Tibial nerve (tissue), 4 donors: Measurements from ENCODE around the gene USP53. TPM values are rescaled to one million over a fixed set of nuclear protein-coding genes. Genes with fewer than 3 reads are reported as not detected.

Source experiments
- DNase-seq, 2 donors: peaks; one replicate each; pipeline ENCODE4 v3.0.0-alpha.2; 2019; ENCODE audit warnings: low spot score in 2 of 2
- H3K27ac ChIP-seq, 4 donors: fragments of 200-600 bp; sonication (generic) in 3 of 4; one replicate each; pipeline ENCODE4 v1.5.1; 2017 to 2019; ENCODE audit warnings: mild to moderate bottlenecking in 1 of 4
- H3K27me3 ChIP-seq, 2 donors: fragments of 200-600 bp; sonication (generic) in 1 of 2; one replicate each; pipeline versions ENCODE4 v1.5.1 to v1.6.0; 2017 to 2019
- H3K36me3 ChIP-seq, 3 donors: fragments of 200-600 bp; sonication (generic); one replicate each; pipeline ENCODE4 v1.5.1; 2018 to 2019
- H3K4me1 ChIP-seq, 4 donors: fragments of 200-600 bp; sonication (generic) in 3 of 4; one replicate each; pipeline ENCODE4 v1.5.1; 2017 to 2019
- H3K4me3 ChIP-seq, 4 donors: fragments of 200-600 bp; sonication (generic) in 3 of 4; one replicate each; pipeline ENCODE4 v1.5.1; 2017 to 2019; ENCODE audit warnings: mild to moderate bottlenecking in 1 of 4, moderate library complexity in 1 of 4
- H3K9me3 ChIP-seq, 4 donors: fragments of 200-600 bp; sonication (generic) in 3 of 4; one replicate each; pipeline ENCODE4 v1.5.1; 2017 to 2019
- EP300 ChIP-seq, 2 donors: sonication (generic); formaldehyde crosslinking; IDR thresholded peaks; one replicate each; pipeline ENCODE4 v1.6.1; 2017; ENCODE audit warnings: antibody characterized with exemption in 2 of 2, mild to moderate bottlenecking in 1 of 2
- POLR2A ChIP-seq, 2 donors: fragments of 450-650 bp; IDR thresholded peaks; one replicate each; pipeline ENCODE4 v1.6.1; 2017; ENCODE audit warnings: antibody characterized with exemption in 2 of 2, mild to moderate bottlenecking in 2 of 2, moderate library complexity in 2 of 2
- WGBS, 2 donors: methylation state at CpG; one replicate each; pipeline ENCODE4 v1.1.5; 2018; 5-methylcytosine and 5-hydroxymethylcytosine counted together
- total RNA-seq, 4 donors: library from RNA; depleted of rRNA; stranded (reverse); fragments of >200 nt; gene quantifications; one replicate each; pipeline ENCODE4 v1.1.0, GENCODE V29; 2016
- TF ChIP-seq, protein P1 (sequence below), 5 experiments: fragments of 200-600 bp in 3 of 5; fragments of 450-650 bp in 2 of 5; sonication (generic) in 3 of 5; IDR thresholded peaks; one replicate each; pipeline ENCODE4 v1.5.1; 2016 to 2019; ENCODE audit warnings: antibody characterized with exemption in 5 of 5, mild to moderate bottlenecking in 3 of 5, moderate library complexity in 2 of 5

Gene USP53
- total RNA-seq, 4 donors from 2014 or later = 549 to 892 (median 654) TPM

DNA sequence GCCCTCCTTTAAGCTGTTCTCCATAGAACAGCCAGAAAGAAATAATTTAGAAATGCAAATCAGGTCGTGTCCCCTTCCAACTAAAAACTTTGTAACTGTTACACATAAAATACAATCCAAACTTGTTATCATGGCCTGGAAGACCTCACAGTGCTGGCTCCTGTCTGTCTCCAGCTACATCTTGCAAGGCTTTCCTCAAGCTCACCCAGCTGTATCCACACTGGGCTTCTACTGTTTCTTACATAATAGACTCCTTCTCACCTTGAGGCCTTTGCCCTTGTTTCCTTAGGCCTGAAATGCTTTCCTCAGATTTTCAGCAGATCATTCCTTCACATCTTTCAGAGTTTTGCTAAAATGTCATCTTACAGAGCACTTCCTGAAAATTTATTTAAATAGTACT, 33.5 kb upstream of the USP53 start:
- no peak for DNase-seq
- Histone ChIP-seq H3K27me3 (no peaks in the 10 kb centered on the region), H3K9me3 (no peaks in the 10 kb centered on the region), H3K36me3 (no peaks in the 10 kb centered on the region), H3K27ac (no peak overlapping the region), H3K4me1 (peaks cover 0 to 3% (median 0%) of the 10 kb centered on the region in 4 donors), H3K4me3 (no peak overlapping the region)
- 63 to 67% methylated on average over 1 of the region's 1 CpG for WGBS, 2 donors
- TF ChIP-seq, protein P1, sequence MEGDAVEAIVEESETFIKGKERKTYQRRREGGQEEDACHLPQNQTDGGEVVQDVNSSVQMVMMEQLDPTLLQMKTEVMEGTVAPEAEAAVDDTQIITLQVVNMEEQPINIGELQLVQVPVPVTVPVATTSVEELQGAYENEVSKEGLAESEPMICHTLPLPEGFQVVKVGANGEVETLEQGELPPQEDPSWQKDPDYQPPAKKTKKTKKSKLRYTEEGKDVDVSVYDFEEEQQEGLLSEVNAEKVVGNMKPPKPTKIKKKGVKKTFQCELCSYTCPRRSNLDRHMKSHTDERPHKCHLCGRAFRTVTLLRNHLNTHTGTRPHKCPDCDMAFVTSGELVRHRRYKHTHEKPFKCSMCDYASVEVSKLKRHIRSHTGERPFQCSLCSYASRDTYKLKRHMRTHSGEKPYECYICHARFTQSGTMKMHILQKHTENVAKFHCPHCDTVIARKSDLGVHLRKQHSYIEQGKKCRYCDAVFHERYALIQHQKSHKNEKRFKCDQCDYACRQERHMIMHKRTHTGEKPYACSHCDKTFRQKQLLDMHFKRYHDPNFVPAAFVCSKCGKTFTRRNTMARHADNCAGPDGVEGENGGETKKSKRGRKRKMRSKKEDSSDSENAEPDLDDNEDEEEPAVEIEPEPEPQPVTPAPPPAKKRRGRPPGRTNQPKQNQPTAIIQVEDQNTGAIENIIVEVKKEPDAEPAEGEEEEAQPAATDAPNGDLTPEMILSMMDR (IDR thresholded peaks at IDR 0.05) = no peak
- TF ChIP-seq EP300 (IDR thresholded peaks at IDR 0.05) (no peak), POLR2A (IDR thresholded peaks at IDR 0.05) (no peak)

DNA sequence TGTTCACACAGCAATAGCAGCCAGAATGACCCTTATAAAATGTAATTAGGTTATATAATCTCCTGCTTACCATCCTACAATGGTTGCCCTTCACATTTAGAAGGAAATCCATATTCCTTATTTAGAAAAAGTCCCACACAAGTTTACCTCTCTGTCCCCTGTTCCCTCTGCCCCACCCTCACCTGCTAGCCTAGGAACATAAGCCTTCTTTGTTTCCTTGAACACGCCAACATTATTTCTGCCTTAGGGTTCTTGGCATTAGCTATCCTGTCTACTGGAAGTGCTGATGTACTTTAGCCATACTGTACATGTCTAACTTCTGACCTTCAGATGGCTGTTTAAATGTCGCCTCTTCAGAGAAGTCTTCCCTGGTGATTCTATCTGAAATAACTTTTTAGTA, 28.4 kb upstream of the USP53 start:
- no peaks in the 10 kb centered on the region for H3K36me3 ChIP-seq
- no peak for TF ChIP-seq POLR2A (IDR thresholded peaks at IDR 0.05)
- TF ChIP-seq, protein P1 (IDR thresholded peaks at IDR 0.05) = no peak
- TF ChIP-seq EP300 (IDR thresholded peaks at IDR 0.05) = no peak
- DNase-seq = no peak
- H3K9me3 ChIP-seq = no peaks in the 10 kb centered on the region
- peaks cover 0 to 12% (median 10%) of the 10 kb centered on the region in 4 donors for H3K4me1 ChIP-seq
- WGBS, 2 donors = 87 to 95% methylated on average over 2 of the region's 2 CpGs
- H3K27ac ChIP-seq = no peak overlapping the region
- no peaks in the 10 kb centered on the region for H3K27me3 ChIP-seq
- no peak overlapping the region for H3K4me3 ChIP-seq

DNA sequence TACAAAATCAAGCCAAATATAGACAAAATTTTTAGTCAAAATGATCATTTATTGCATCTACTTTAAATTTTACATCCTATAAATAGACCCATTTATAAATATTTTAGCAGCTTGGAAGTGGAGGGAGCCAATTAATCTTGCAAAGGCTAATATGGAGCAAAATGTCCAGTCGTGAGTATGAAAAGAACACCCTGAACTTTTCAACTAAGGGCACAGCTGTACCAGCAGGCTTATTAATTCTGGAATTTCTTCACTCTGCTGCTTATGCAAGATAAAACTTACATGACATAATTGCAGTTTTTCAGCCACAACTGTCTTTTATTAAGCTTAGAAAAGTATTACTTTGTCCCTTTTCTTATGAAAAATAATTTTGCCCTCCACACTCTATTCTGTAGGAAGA, 22.9 kb upstream of the USP53 start:
- no peaks in the 10 kb centered on the region for H3K27me3 ChIP-seq
- WGBS, 2 donors = 9 to 10% methylated on average over 1 of the region's 1 CpG
- no peaks in the 10 kb centered on the region for H3K36me3 ChIP-seq
- peaks cover 0 to 37% (median 18%) of the 10 kb centered on the region in 4 donors for H3K4me1 ChIP-seq
- no peak for DNase-seq
- no peak overlapping the region for H3K4me3 ChIP-seq
- TF ChIP-seq EP300 (IDR thresholded peaks at IDR 0.05) (peak; percentile 61 to 94), POLR2A (IDR thresholded peaks at IDR 0.05) (no peak)
- TF ChIP-seq, protein P1 (IDR thresholded peaks at IDR 0.05) = no peak
- H3K9me3 ChIP-seq = no peaks in the 10 kb centered on the region
- peak overlapping the region; percentile 24 to 85 (median 62) for H3K27ac ChIP-seq

DNA sequence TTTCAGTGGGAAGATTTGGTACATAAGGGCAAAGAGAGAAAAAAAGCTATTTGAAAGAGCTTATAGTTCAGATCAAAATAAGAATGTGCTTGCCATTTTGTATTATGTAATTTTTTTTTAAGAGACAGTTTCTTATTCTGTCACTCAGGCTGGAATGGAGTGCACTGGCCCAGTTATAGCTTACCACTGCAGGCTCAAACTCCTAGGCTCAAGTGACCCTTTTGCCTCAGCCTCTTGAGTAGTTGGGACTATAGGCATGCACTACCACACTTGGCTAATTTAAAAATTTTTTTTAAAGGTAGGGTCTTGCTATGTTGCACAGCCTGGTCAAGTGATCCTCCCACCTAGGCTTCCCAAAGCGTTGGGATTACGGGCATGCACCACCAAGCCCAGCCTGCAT, 22.2 kb upstream of the USP53 start:
- 71 to 72% methylated on average over 2 of the region's 2 CpGs for WGBS, 2 donors
- no peaks in the 10 kb centered on the region for H3K27me3 ChIP-seq
- no peak for DNase-seq
- H3K36me3 ChIP-seq = no peaks in the 10 kb centered on the region
- no peak overlapping the region for H3K4me3 ChIP-seq
- peak overlapping the region; percentile 9 to 85 (median 48) for H3K27ac ChIP-seq
- H3K9me3 ChIP-seq = no peaks in the 10 kb centered on the region
- TF ChIP-seq, protein P1 (IDR thresholded peaks at IDR 0.05) = no peak
- TF ChIP-seq POLR2A (IDR thresholded peaks at IDR 0.05) (no peak), EP300 (IDR thresholded peaks at IDR 0.05) (no peak)
- H3K4me1 ChIP-seq = peaks cover 0 to 37% (median 18%) of the 10 kb centered on the region in 4 donors

DNA sequence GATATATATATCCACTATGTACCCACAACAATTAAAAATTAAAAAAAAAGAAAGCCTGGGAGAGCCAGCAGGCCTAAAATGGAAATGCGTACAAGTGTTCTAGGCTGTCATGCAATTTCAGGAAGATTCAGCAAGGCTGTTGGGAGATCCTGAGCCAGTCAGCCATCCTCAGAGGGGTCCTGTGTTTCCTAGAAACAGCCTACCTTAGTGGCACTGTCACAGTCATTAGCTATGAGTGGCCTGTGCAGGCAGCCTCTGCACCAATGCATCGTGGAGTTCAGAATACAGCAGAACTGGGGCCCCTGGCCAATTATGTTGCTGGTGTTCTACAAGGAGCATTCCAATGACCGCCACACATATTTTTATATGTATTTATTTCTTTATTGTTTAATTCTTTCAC, 21.0 kb upstream of the USP53 start:
- no peak overlapping the region for H3K4me3 ChIP-seq
- H3K27me3 ChIP-seq = no peaks in the 10 kb centered on the region
- peak overlapping the region in 1 of 4 donors; percentile 85 for H3K27ac ChIP-seq
- 88 to 93% methylated on average over 3 of the region's 3 CpGs for WGBS, 2 donors
- peaks cover 0 to 37% (median 18%) of the 10 kb centered on the region in 4 donors for H3K4me1 ChIP-seq
- no peak for TF ChIP-seq EP300 (IDR thresholded peaks at IDR 0.05)
- TF ChIP-seq, protein P1 (IDR thresholded peaks at IDR 0.05) = no peak
- no peak for TF ChIP-seq POLR2A (IDR thresholded peaks at IDR 0.05)
- DNase-seq = no peak
- no peaks in the 10 kb centered on the region for H3K9me3 ChIP-seq
- H3K36me3 ChIP-seq = no peaks in the 10 kb centered on the region
